ENCODE results near the gene DNAJB6.

Gene DNAJB6

DNA sequence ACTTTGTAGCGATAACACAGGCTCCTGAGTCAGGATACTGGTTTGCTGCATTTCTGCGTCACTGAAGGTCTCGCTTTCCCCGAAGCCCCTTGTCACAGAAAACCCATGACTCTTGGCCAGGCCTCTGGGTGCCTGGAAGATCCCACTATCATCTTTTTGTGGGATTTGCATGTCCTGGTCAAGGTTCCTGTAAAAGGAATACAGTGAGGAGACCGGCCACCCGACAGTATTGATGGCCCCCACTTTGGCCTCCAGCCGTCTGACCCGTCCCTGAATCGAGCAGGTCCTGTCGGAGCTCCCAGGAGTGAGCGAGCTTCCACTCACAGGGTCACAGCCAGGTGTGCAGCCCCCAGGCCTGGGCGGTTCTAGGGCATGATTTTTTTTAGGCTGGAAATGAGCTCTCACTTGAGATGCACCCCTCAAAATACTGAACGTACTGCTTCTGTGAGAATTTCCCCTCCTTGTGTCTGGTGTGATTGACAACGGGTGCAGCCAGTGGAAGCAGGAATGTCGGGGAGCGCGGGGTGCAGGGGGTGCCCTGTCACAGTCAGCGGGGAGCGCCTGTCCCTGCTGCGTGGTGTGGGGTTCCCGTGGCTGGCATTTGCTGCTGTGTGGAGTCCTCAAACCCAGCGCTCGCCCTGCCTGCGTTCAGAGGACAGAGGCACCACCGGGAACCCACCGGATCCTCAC, 75.8 kb downstream of the DNAJB6 start:
- Histone ChIP-seq H3K4me3 (ENCODE audit: insufficient read depth, low read length, poor library complexity, severe bottlenecking) (no peak overlapping the region), H3F3A (ENCODE audit: insufficient read depth) (no peaks in the 10 kb centered on the region), H3K9me2 (replicated peaks; ENCODE audit: insufficient read depth, low read length) (no peaks in the 10 kb centered on the region), H3K36me3 (ENCODE audit: low read length) (no peaks in the 10 kb centered on the region), H4K20me1 (ENCODE audit: low read depth, low read length) (no peaks in the 10 kb centered on the region), H3K27me3 (ENCODE audit: low read length) (no peaks in the 10 kb centered on the region), H2AFZ (ENCODE audit: low read depth, low read length, severe bottlenecking) (no peak overlapping the region), H3K9me3 (ENCODE audit: insufficient read depth, low read length) (no peaks in the 10 kb centered on the region), H3K27ac (ENCODE audit: low read depth, low read length) (no peak overlapping the region), H3K79me2 (ENCODE audit: insufficient read depth, low read length) (no peaks in the 10 kb centered on the region), H3K9ac (ENCODE audit: low read length) (no peak overlapping the region), H3K4me2 (ENCODE audit: low read depth, low read length, poor library complexity, severe bottlenecking) (no peak overlapping the region)
- TF ChIP-seq EZH2phosphoT487 (conservative IDR thresholded peaks at IDR 0.05; ENCODE audit: low read length) (no peak), CTCF (IDR thresholded peaks at IDR 0.05; ENCODE audit: insufficient read depth, low read length, poor library complexity, severe bottlenecking) (no peak)

DNA sequence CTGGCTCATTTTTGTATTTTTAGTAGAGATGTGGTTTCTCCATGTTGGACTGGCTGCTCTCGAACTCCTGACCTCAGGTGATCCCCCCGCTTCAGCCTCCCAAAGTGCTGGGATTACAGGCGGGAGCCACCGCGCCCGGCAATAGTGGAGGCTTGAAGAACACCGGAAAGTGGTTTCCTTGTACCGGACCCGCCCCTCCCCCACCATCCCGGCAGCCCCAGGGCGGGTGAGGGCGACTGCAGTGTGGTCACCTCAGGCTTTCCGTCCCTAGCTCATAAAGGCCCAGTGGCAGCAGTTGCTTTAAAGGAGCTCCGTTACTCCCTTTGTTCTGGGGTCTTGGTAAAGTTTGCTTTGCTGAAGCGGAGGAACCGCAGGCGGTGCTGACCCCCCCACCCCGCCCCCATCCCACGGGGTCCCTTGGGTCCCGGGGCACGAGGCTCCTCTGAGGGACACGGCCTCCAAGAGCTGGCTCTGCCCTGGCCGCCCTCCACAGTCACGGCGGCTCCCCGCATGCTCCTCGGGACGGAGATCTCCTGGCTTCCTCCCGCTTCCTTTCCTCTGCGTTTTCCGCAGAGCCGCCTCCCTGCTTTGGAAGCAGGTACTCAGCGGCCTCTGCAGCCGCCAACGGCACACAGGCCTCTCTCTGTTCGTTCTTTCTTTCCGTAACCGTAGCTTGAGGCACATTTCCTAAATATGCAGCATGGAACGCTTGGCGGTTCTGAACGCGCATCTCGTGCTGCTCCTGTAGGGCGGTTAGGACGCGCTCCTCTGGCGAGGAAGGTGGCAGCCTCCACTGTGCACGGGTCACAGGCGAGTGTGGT, 77.3 kb downstream of the DNAJB6 start:
- no peak overlapping the region for H3K4me2 ChIP-seq (ENCODE audit: low read depth, low read length, poor library complexity, severe bottlenecking)
- no peaks in the 10 kb centered on the region for H3K36me3 ChIP-seq (ENCODE audit: low read length)
- H3K27ac ChIP-seq (ENCODE audit: low read depth, low read length) = no peak overlapping the region

GRCh38 chr7:157414702-157415096, 77.9 kb downstream of the DNAJB6 start:
- Histone ChIP-seq H3K9ac (ENCODE audit: low read length) (no peak overlapping the region), H4K20me1 (ENCODE audit: low read depth, low read length) (no peaks in the 10 kb centered on the region), H2AFZ (ENCODE audit: low read depth, low read length, severe bottlenecking) (no peak overlapping the region), H3K9me3 (ENCODE audit: insufficient read depth, low read length) (no peaks in the 10 kb centered on the region), H3K4me2 (ENCODE audit: low read depth, low read length, poor library complexity, severe bottlenecking) (no peak overlapping the region), H3K36me3 (ENCODE audit: low read length) (no peaks in the 10 kb centered on the region), H3K4me3 (ENCODE audit: insufficient read depth, low read length, poor library complexity, severe bottlenecking) (no peak overlapping the region), H3K9me2 (replicated peaks; ENCODE audit: insufficient read depth, low read length) (no peaks in the 10 kb centered on the region), H3K79me2 (ENCODE audit: insufficient read depth, low read length) (no peaks in the 10 kb centered on the region), H3K27ac (ENCODE audit: low read depth, low read length) (no peak overlapping the region), H3F3A (ENCODE audit: insufficient read depth) (no peaks in the 10 kb centered on the region), H3K27me3 (ENCODE audit: low read length) (no peaks in the 10 kb centered on the region)
- TF ChIP-seq EZH2phosphoT487 (conservative IDR thresholded peaks at IDR 0.05; ENCODE audit: low read length) = no peak
- no peak for TF ChIP-seq CTCF (IDR thresholded peaks at IDR 0.05; ENCODE audit: insufficient read depth, low read length, poor library complexity, severe bottlenecking)

More for the DNA sequence above, 77.3 kb downstream of the DNAJB6 start:
- H3K4me3 ChIP-seq (ENCODE audit: insufficient read depth, low read length, poor library complexity, severe bottlenecking) = no peak overlapping the region
- H3K27me3 ChIP-seq (ENCODE audit: low read length) = no peaks in the 10 kb centered on the region
- no peaks in the 10 kb centered on the region for H3K79me2 ChIP-seq (ENCODE audit: insufficient read depth, low read length)
- H2AFZ ChIP-seq (ENCODE audit: low read depth, low read length, severe bottlenecking) = no peak overlapping the region
- H3F3A ChIP-seq (ENCODE audit: insufficient read depth) = no peaks in the 10 kb centered on the region
- no peaks in the 10 kb centered on the region for H3K9me3 ChIP-seq (ENCODE audit: insufficient read depth, low read length)
- H3K9ac ChIP-seq (ENCODE audit: low read length) = no peak overlapping the region
- TF ChIP-seq CTCF (IDR thresholded peaks at IDR 0.05; ENCODE audit: insufficient read depth, low read length, poor library complexity, severe bottlenecking) = no peak
- TF ChIP-seq EZH2phosphoT487 (conservative IDR thresholded peaks at IDR 0.05; ENCODE audit: low read length) = no peak
- no peaks in the 10 kb centered on the region for H3K9me2 ChIP-seq (replicated peaks; ENCODE audit: insufficient read depth, low read length)
- no peaks in the 10 kb centered on the region for H4K20me1 ChIP-seq (ENCODE audit: low read depth, low read length)
